Parathyroid adenoma (tissue), 2 donors: ENCODE results near the gene AHDC1.

Experiments used
- H2AFZ ChIP-seq: fragments of 300-600 bp; sonication (generic); one replicate; pipeline ENCODE4 v1.7.0; 2017; ENCODE audit warnings: antibody characterized with exemption, mild to moderate bottlenecking
- H3K27ac ChIP-seq: fragments of 300-600 bp; sonication (generic); one replicate; pipeline ENCODE4 v1.7.0; 2017
- H3K27me3 ChIP-seq: fragments of 300-600 bp; sonication (generic); one replicate; pipeline ENCODE4 v1.7.0; 2017; ENCODE audit warnings: low read length; ENCODE audit not compliant: control insufficient read depth, insufficient read depth
- H3K36me3 ChIP-seq: fragments of 300-600 bp; sonication (generic); one replicate; pipeline ENCODE4 v1.7.0; 2017; ENCODE audit warnings: low read length; ENCODE audit not compliant: control insufficient read depth, insufficient read depth
- H3K4me1 ChIP-seq: fragments of 300-600 bp; sonication (generic); one replicate; pipeline ENCODE4 v1.7.0; 2017; ENCODE audit warnings: control low read depth
- H3K4me2 ChIP-seq: fragments of 300-600 bp; sonication (generic); one replicate; pipeline ENCODE4 v1.7.0; 2017; ENCODE audit warnings: low read length
- H3K4me3 ChIP-seq: fragments of 300-600 bp; sonication (generic); one replicate; pipeline ENCODE4 v1.7.0; 2017; ENCODE audit warnings: low read depth, low read length
- H3K79me2 ChIP-seq: fragments of 300-600 bp; sonication (generic); one replicate; pipeline ENCODE4 v1.7.0; 2017; ENCODE audit warnings: control low read depth
- H3K9ac ChIP-seq: fragments of 300-600 bp; sonication (generic); one replicate; pipeline ENCODE4 v1.7.0; 2017; ENCODE audit warnings: mild to moderate bottlenecking
- H3K9me3 ChIP-seq: fragments of 300-600 bp; sonication (generic); one replicate; pipeline ENCODE4 v1.7.0; 2017; ENCODE audit warnings: low read length; ENCODE audit not compliant: control insufficient read depth
- CTCF ChIP-seq: fragments of 300-600 bp; sonication (generic); IDR thresholded peaks from one replicate; pipeline ENCODE4 v1.7.0; 2017; ENCODE audit warnings: antibody characterized with exemption, mild to moderate bottlenecking
- donor health status: primary hyperparathyroidism.

Gene AHDC1

GRCh38 chr1:27545271-27545670, 58.7 kb downstream of the AHDC1 start:
- H3K79me2 ChIP-seq, result no peaks in the 10 kb centered on the region
- H2AFZ ChIP-seq, result no peak overlapping the region
- no peak for TF ChIP-seq CTCF
- H3K36me3 ChIP-seq, result no peaks in the 10 kb centered on the region
- no peak overlapping the region for H3K9ac ChIP-seq
- no peak overlapping the region for H3K4me3 ChIP-seq
- no peaks in the 10 kb centered on the region for H3K9me3 ChIP-seq
- H3K4me2 ChIP-seq, result no peak overlapping the region
- H3K27ac ChIP-seq, result no peak overlapping the region
- no peaks in the 10 kb centered on the region for H3K27me3 ChIP-seq
- H3K4me1 ChIP-seq, result peaks cover 6% of the 10 kb centered on the region

GRCh38 chr1:27544834-27545233, 59.1 kb downstream of the AHDC1 start:
- Histone ChIP-seq H2AFZ (no peak overlapping the region), H3K4me2 (no peak overlapping the region), H3K79me2 (peaks cover under 1% of the 10 kb centered on the region), H3K4me1 (peaks cover 6% of the 10 kb centered on the region), H3K27me3 (no peaks in the 10 kb centered on the region), H3K4me3 (no peak overlapping the region), H3K27ac (no peak overlapping the region), H3K36me3 (no peaks in the 10 kb centered on the region), H3K9me3 (no peaks in the 10 kb centered on the region), H3K9ac (no peak overlapping the region)
- TF ChIP-seq CTCF, result no peak

- Histone ChIP-seq H3K4me1 (peaks cover 6% of the 10 kb centered on the region), H3K9ac (no peak overlapping the region), H3K27ac (peak overlapping the region; percentile 57), H3K36me3 (no peaks in the 10 kb centered on the region), H3K79me2 (peaks cover 3% of the 10 kb centered on the region), H2AFZ (no peak overlapping the region), H3K9me3 (no peaks in the 10 kb centered on the region), H3K4me3 (no peak overlapping the region), H3K4me2 (no peak overlapping the region), H3K27me3 (no peaks in the 10 kb centered on the region)
- no peak for TF ChIP-seq CTCF
Observed at GRCh38 chr1:27543284-27543683, 60.7 kb downstream of the AHDC1 start.

GRCh38 chr1:27542463-27543273, 61.3 kb downstream of the AHDC1 start:
- Histone ChIP-seq H3K79me2 (peaks cover 3% of the 10 kb centered on the region), H3K9me3 (no peaks in the 10 kb centered on the region), H3K27me3 (no peaks in the 10 kb centered on the region), H2AFZ (no peak overlapping the region), H3K36me3 (no peaks in the 10 kb centered on the region), H3K4me2 (no peak overlapping the region), H3K27ac (peak overlapping the region; percentile 57), H3K4me1 (peaks cover 6% of the 10 kb centered on the region), H3K4me3 (no peak overlapping the region), H3K9ac (no peak overlapping the region)
- no peak for TF ChIP-seq CTCF
